CD4-positive, alpha-beta T cell treated with Interleukin-2 at 100 ng/mL for 4 hours (primary cell): Measurements from ENCODE around the gene SPAST.
"Not testable (repeated sequence)": the region's sequence is repeated elsewhere in the genome, so short reads cannot be mapped to it uniquely, and the experiment has no call there.

ENCODE experiments used
- DNase-seq: peaks from one replicate; pipeline ENCODE4 v3.0.0-alpha.2; 2020; ENCODE audit warnings: low spot score

The SPAST gene, protein sequence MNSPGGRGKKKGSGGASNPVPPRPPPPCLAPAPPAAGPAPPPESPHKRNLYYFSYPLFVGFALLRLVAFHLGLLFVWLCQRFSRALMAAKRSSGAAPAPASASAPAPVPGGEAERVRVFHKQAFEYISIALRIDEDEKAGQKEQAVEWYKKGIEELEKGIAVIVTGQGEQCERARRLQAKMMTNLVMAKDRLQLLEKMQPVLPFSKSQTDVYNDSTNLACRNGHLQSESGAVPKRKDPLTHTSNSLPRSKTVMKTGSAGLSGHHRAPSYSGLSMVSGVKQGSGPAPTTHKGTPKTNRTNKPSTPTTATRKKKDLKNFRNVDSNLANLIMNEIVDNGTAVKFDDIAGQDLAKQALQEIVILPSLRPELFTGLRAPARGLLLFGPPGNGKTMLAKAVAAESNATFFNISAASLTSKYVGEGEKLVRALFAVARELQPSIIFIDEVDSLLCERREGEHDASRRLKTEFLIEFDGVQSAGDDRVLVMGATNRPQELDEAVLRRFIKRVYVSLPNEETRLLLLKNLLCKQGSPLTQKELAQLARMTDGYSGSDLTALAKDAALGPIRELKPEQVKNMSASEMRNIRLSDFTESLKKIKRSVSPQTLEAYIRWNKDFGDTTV

DNA sequence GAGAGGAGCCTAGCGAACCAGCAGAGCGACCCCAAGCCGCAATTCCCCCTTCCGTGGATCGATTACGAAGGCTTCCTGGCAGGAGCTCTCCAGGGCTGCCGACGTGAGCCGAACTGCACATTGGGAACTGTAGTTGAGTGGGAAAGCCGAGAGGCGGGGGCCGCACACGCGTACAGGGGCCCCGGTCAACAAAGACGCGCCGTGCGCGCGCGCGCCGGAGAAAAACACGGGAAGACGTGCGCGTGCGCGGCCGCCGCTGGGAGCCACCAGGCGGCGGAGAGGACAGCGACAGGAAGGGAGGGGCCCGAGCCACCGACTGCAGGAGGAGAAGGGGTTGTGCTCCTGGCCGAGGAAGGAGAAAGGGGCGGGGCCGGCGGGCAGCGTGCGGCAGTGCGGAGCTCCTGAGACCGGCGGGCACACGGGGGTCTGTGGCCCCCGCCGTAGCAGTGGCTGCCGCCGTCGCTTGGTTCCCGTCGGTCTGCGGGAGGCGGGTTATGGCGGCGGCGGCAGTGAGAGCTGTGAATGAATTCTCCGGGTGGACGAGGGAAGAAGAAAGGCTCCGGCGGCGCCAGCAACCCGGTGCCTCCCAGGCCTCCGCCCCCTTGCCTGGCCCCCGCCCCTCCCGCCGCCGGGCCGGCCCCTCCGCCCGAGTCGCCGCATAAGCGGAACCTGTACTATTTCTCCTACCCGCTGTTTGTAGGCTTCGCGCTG is at the start of gene SPAST:
SPAST (plus strand) TSS at position 247 of the 711 bp plus-strand sequence; CDS start at position 523, 276 bp downstream.
- peak; percentile 96 for DNase-seq

DNA sequence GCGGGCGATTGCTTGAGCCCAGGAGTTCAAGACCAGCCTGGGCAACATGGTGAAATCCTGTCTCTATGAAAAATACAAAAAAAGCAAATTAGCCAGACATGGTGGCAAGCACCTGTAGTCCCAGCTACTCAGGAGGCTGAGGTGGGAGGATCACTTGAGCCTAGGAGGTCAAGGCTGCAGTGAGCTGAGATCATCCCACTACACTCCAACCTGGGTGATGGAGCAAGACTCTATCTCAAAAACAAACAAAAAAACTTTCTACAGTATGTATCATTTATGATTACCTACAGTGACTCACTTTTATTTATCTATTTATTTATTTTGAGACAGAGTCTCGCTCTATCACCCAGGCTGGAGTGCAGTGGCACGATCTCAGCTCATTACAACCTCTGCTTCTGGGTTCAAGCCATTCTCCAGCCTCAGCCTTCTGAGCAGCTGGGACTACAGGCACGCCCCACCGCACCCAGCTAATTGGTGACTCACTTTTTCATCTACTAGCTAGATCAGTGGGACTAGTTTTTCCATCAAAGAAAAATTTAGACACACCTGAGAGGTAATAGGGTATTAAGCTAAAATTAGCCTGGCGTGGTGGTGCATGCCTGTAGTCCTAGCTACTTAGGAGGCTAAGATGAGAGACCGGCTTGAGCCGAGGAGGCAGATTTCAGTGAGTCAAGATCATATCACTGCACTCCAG is 44.4 kb upstream of the SPAST start:
- DNase-seq: not testable (repeated sequence)

GRCh38 chr2:32034198-32034887 is 29.0 kb upstream of the SPAST start:
- DNase-seq: not testable (repeated sequence)

- DNase-seq: peak; percentile 93
Observed at GRCh38 chr2:32039447-32040219, 23.7 kb upstream of the SPAST start, which contains the start of gene DPY30. DPY30 (minus strand) TSS chr2:32039805; CDS start chr2:32039456, 349 bp downstream.

DNA sequence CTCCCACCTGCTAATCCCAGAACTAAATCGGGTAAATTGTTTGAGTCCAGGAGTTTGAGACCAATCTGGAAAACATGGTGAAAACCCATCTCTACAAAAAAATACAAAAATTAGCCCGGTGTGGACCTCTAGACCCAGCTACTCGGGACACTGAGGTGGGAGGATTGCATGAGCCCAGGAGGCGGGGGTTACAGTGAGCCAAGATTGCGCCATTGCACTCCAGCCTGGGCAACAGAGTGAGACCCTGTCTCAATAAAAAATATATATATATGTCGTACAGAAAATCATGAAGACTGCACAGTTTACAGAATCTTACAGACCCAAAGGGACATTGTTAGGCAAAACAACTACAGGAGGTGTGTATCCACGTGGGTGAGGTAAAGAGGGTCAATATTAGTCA is 19.8 kb upstream of the SPAST start:
- DNase-seq: no peak

GRCh38 chr2:32051836-32052439 is 11.4 kb upstream of the SPAST start:
- no peak for DNase-seq

- not testable (repeated sequence) for DNase-seq
Observed at GRCh38 chr2:32054583-32054982, 8.8 kb upstream of the SPAST start.

DNA sequence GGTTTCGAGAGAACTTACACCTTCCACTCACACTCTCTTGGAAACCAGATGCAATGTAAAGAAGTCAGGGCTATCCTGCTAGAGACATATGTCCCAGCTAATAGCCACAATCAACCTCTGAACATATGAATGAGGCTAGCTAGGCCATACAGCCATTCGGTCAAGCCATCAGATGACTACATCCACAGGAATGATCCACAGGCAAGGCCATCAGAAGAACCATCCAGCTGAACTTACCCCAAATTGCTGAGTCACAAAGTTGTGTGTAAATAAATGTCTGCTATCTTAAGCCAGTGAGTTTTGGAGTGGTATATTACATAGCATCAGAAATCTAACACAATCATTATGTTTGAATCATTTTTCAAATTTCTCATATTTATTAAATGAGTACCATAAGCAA is 5.2 kb upstream of the SPAST start:
- DNase-seq: no peak

DNA sequence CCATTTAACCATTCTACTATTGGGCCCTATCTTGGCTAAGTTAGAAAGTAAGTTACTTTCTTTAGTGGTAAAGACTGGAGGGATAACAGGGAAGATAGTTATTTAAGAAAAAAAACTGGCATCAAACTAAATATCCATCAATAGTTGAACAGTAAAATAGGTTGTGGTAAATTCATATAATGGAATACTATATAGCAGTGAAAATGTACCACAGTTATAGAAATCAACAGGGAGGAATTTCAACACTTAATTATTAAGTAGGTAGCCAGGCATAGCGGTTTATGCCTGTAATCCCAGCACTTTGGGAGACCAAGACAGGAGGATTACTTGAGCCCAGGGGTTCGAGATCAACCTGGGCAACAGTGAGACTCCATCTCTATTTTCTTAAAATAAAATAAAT is 3.1 kb upstream of the SPAST start:
- DNase-seq: no peak

GRCh38 chr2:32061430-32061829 is 1.9 kb upstream of the SPAST start:
- DNase-seq: no peak

DNA sequence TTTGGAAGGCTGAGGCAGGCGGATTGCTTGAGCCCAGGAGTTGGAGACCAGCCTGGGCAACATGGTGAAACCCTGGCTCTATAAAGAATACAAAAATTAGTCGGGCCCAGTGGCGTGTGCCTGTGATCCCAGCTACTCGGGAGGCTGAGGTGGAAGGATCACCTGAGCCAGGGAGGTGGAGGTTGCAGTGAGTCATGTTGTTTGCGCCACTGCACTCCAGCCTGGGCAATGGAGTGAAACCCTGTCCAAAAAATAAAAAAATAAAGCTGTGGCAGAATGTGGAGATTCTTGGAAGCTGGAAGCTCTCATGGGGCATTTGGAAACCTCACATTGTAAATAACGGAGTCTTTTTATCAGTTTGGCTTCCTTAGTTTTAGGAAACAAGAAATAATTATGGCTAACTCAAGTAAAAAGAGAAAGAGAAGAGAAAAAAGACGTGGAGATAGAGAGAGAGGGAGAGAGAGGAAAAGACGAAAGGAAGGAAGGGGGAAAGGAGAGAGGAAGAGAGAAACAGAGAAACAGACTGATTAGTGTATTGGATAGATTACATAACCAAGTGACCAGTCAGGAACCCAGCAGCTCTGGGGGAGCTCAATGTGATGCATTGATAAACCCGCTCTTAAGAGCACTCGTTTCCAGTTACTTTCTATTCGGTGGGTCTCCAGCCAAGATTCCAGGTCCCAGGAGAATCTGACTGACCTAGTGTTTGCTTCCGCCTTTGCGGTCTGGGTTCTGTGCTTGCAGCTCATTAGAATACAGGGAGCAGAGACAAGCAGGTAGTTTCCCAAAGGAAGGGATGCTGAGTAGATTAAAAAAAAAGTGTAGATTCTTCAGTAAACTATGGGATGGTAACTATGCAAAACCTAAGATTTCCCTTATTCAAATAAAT is 1.1 kb upstream of the SPAST start:
- DNase-seq: no peak

GRCh38 chr2:32064021-32064601 is 755 bp downstream of the SPAST start:
- DNase-seq: peak; percentile 20

DNA sequence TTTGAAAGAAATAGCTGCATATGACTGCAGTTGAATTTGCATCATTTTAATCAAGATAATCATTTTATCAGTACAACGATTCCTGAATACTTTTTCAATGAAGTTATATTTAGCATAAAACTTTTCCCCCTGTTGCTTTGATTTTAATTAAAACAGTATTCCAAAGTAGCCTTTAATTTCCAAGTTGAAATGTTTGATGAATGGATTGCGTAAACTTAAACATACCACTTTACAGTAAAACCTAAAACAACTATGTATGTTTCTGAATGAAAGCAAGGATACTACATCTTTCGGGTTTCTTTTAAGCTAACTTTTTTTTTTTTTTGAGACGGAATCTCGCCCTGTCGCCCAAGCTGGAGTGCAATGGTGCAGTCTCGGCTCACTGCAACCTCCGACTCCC is 1.4 kb downstream of the SPAST start:
- no peak for DNase-seq

- DNase-seq: no peak
Observed at GRCh38 chr2:32067549-32067948, 4.2 kb downstream of the SPAST start.

GRCh38 chr2:32074134-32074506 is 10.8 kb downstream of the SPAST start:
- no peak for DNase-seq

DNA sequence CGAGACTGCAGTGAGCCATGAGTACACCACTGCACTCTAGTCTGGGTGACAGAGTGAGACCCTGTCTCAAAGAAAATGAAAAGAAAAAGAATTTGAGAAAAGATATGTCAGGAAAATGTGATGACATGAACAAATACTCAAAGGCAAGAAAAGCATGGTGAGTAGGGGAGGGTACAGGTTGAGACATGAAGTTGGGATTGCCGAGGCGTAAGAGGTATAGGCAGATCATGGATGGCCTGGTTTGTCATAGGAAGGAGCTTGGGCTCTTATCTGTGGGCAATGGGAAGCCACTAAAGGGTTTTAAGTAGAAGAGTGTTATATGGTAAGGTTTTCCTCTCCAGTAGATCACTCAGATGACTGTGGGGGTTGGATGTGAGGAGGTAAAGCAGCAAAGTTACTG is 32.3 kb downstream of the SPAST start:
- DNase-seq: no peak

GRCh38 chr2:32108111-32108510 is 44.8 kb downstream of the SPAST start:
- no peak for DNase-seq

DNA sequence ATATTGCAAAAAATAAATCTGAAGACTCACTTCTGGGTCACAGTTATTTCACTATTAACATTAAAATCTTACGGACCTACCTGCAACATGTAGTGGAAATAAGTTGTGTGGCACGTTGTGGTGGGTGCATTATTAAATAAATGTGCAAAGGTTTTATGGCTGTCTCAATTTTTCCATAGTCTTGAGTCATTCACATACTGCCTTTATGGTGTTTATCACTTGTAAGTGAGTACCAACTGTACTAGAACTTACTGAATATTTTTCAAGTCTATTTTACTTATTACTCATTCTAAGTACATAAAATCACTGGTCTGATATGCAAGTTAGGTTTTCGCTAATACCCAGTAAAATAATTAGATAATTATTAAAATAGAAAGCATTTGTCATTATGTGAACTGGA is 54.7 kb downstream of the SPAST start:
- DNase-seq: no peak

- DNase-seq: no peak
Observed at GRCh38 chr2:32119161-32119560, 55.8 kb downstream of the SPAST start.
